BLaER1 treated with 17β-estradiol and CSF1 and Interleukin-3, amounts not matched to agents 10 nM and 100 nM (cell line): Measurements from ENCODE around the gene ATG5.

Experiments used
- H3K27ac ChIP-seq, 11 experiments: shearing (Covaris generic); formaldehyde crosslinking; 2 replicates each; pipeline ENCODE4 v1.8.1; 2022
- H3K27me3 ChIP-seq, 11 experiments: shearing (Covaris generic); formaldehyde crosslinking; 2 replicates each; pipeline ENCODE4 v1.8.1; 2022
- H3K36me3 ChIP-seq, 11 experiments: shearing (Covaris generic); formaldehyde crosslinking; 2 replicates each; pipeline ENCODE4 v1.8.1; 2022
- H3K4me1 ChIP-seq, 10 experiments: shearing (Covaris generic); formaldehyde crosslinking; 2 replicates each; pipeline ENCODE4 v1.8.1; 2022
- H3K4me2 ChIP-seq, 11 experiments: shearing (Covaris generic); formaldehyde crosslinking; 2 replicates each; pipeline ENCODE4 v1.8.1; 2022
- H3K4me3 ChIP-seq, 10 experiments: shearing (Covaris generic); formaldehyde crosslinking; 2 replicates each; pipeline ENCODE4 v1.8.1; 2022
- H3K9ac ChIP-seq, 11 experiments: shearing (Covaris generic); formaldehyde crosslinking; 2 replicates each; pipeline ENCODE4 v1.8.1; 2022
- H3K9me3 ChIP-seq, 11 experiments: shearing (Covaris generic); formaldehyde crosslinking; replicated peaks in 1 of 11; 2 replicates each; pipeline ENCODE4 v1.8.1; 2022
- H4K20me1 ChIP-seq, 11 experiments: shearing (Covaris generic); formaldehyde crosslinking; 2 replicates each; pipeline ENCODE4 v1.8.1; 2022
- Cebpa-rat ChIP-seq, 11 experiments: shearing (Covaris generic); IDR thresholded peaks; 2 replicates each; pipeline ENCODE4 v1.8.1; 2022

The ATG5 gene

DNA sequence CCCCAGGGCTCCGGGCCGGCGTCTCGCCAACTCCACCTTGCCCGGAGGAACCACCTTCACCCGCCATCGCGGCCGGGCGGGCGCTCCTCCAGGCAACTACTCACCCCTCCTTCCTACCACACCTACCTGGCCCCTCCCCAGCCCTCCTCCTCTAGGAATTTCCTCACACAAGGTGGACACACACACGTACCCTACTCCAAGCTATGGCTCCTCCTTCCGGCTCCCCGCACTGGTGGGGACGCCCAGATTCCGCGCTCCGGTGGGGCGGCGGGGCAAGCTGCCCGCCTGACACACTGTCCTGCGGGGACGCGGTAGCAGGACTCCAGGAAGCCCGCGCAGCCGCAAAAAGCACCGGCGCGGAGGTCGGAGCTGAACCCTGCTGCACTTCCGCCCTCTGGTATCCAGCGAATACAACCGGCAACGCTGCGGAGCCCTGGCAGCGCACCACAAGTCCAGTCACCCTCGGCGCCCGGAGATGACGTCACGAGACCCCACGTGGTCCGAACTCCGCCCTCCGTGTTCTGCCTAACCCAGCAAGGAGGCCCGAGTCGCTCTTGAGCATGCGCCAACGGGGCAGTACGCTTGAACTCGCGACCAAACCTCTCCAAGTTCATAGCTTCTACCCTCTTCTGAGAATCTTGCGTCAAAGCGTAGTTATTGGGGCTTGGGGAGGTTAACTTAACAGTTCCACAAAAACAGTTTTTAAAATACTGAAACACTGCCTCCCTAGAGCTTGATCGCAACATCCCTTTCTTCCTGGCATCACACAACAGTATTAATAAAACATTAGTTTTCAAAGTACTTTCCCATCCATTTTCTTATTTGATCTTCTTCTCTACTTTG, at the start of gene ATG5:
ATG5 (minus strand) TSS at position 425 of the 843 bp plus-strand sequence. CDS start 9,552 bp downstream, outside the sequence.
- H3K4me1 ChIP-seq: peaks cover 12 to 26% (median 22%) of the 10 kb centered on the region in 10 experiments
- peak within 1 kb of the TSS; percentile 87 to 94 (median 90) for H3K9ac ChIP-seq
- no peaks in the 10 kb centered on the region for H3K9me3 ChIP-seq
- no peaks in the 10 kb centered on the region for H3K27me3 ChIP-seq
- peak within 1 kb of the TSS; percentile 75 to 96 (median 86) for H3K4me3 ChIP-seq
- peak within 1 kb of the TSS; percentile 84 to 93 (median 89) for H3K27ac ChIP-seq
- no peak for TF ChIP-seq Cebpa-rat (IDR thresholded peaks at IDR 0.05)
- peak within 1 kb of the TSS; percentile 79 to 99 (median 91) for H3K4me2 ChIP-seq
- peaks cover 0 to 21% (median 0%) of the 10 kb centered on the region in 11 experiments; a peak in 5 of 22 replicates for H3K36me3 ChIP-seq
- H4K20me1 ChIP-seq: peaks cover 0 to 44% (median 24%) of the 10 kb centered on the region in 11 experiments; a peak in 11 of 22 replicates

DNA sequence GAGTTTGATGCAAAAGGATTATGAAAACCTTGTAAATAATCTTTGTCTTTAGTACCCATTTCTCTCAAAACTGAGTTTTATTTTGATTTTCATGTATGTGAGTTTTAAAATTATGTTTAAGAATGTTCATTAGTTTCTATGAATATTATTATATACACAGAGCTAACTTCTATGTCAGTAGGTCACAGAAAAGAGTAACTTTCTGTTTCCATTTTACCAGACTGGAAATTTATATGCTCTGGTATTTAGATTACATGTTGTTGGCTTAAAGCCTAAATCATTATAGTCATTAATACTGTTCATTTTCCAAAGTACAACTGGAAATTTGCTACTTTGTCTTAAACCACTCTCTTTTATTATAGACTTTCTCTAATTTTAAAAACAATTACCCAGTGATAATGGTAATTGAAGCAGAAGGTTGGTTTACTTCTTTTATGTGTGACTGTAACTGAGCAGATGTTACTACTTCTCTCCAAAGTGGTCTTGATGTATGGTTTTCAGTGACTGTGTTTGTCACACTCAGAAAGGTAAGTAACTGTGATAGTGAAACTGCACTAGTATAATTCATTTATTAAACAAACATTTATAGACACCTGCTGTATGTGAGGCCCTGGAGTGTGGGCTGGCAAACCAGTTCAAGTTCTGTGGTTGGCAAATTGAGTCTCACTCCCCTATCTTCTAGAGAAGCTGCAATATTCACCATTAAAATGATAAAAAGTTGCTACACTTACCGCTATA, 48.1 kb upstream of the ATG5 start:
- Histone ChIP-seq H3K4me3 (no peak overlapping the region), H4K20me1 (no peaks in the 10 kb centered on the region), H3K36me3 (no peaks in the 10 kb centered on the region), H3K9ac (no peak overlapping the region), H3K4me1 (no peaks in the 10 kb centered on the region), H3K27me3 (no peaks in the 10 kb centered on the region), H3K27ac (no peak overlapping the region), H3K4me2 (no peak overlapping the region), H3K9me3 (no peaks in the 10 kb centered on the region)
- TF ChIP-seq Cebpa-rat (IDR thresholded peaks at IDR 0.05): no peak

DNA sequence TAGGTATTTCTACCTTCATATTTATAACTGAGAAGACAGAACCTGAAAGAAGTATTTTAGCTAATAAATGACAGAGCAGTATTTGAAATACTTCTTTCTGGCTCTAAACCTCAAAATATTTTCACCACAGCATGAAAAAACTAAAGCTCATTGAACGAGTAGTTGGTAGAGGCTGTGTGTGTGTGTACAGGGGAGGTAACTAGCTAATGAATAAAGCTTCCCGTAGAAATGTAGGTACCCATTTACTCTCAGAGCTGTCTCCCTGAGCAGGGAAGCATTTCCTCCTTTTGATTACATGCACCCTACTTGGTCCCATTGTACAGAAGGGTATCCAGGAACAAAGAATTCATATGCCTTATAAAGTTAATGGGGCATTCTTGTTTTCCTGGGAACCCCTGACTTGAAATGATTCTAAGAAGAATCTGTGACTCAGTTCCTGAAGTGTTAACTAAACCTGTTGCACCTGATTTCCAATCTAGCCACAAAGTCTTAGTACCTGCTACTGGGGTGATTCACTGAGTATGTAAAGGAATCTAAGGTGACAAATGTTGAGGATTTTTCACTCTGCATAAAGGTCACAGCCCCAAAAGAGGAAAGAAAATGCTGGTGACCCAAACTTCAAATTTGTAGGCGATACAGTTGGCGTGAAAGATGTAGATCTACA, 47.4 kb upstream of the ATG5 start:
- Histone ChIP-seq H3K4me2 (no peak overlapping the region), H3K27ac (no peak overlapping the region), H3K4me1 (no peaks in the 10 kb centered on the region), H3K9ac (no peak overlapping the region), H3K36me3 (no peaks in the 10 kb centered on the region), H3K4me3 (no peak overlapping the region), H4K20me1 (no peaks in the 10 kb centered on the region), H3K27me3 (no peaks in the 10 kb centered on the region), H3K9me3 (no peaks in the 10 kb centered on the region)
- TF ChIP-seq Cebpa-rat (IDR thresholded peaks at IDR 0.05): no peak

- no peak overlapping the region for H3K9ac ChIP-seq
- no peak overlapping the region for H3K4me3 ChIP-seq
- TF ChIP-seq Cebpa-rat (IDR thresholded peaks at IDR 0.05): no peak
- no peaks in the 10 kb centered on the region for H3K4me1 ChIP-seq
- no peak overlapping the region for H3K4me2 ChIP-seq
- H3K27ac ChIP-seq: no peak overlapping the region
- no peaks in the 10 kb centered on the region for H3K27me3 ChIP-seq
- H4K20me1 ChIP-seq: no peaks in the 10 kb centered on the region
- H3K36me3 ChIP-seq: no peaks in the 10 kb centered on the region
- H3K9me3 ChIP-seq: no peaks in the 10 kb centered on the region
Observed at GRCh38 chr6:106370639-106371038, 45.1 kb upstream of the ATG5 start.

GRCh38 chr6:106369739-106370138, 44.2 kb upstream of the ATG5 start:
- Histone ChIP-seq H3K27me3 (no peaks in the 10 kb centered on the region), H3K4me3 (no peak overlapping the region), H3K9ac (no peak overlapping the region), H3K4me2 (no peak overlapping the region), H3K36me3 (no peaks in the 10 kb centered on the region), H3K4me1 (no peaks in the 10 kb centered on the region), H3K9me3 (no peaks in the 10 kb centered on the region), H4K20me1 (no peaks in the 10 kb centered on the region), H3K27ac (no peak overlapping the region)
- no peak for TF ChIP-seq Cebpa-rat (IDR thresholded peaks at IDR 0.05)

GRCh38 chr6:106363401-106364138, 38.0 kb upstream of the ATG5 start:
- Histone ChIP-seq H3K27me3 (no peaks in the 10 kb centered on the region), H3K4me2 (no peak overlapping the region), H3K9ac (no peak overlapping the region), H3K36me3 (no peaks in the 10 kb centered on the region), H3K9me3 (peaks cover 14 to 17% (median 15%) of the 10 kb centered on the region in 11 experiments), H3K4me3 (no peak overlapping the region), H3K4me1 (no peaks in the 10 kb centered on the region), H3K27ac (no peak overlapping the region), H4K20me1 (no peaks in the 10 kb centered on the region)
- TF ChIP-seq Cebpa-rat (IDR thresholded peaks at IDR 0.05): no peak

DNA sequence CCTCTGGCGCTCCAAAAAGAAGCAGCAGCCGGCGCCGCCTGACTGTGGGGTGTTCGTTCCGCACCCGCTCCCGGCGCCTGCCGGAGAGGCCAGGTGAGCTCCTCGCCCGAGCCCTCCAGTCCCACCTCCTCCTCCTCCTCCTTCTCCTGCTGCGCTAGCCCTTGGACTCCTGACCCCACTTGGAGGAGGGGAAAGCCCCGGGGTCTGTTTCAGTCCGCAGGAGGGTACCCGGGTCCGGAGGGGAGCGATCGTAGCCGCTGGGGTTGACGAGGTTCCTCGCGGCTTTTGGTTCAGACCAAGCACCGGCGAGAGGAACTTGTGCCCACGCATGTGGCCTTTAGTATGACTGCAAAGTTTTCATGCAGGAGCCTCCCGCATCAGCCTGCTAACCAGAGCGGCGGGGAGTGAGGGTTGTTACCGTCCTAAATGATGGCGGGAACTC, 35.5 kb upstream of the ATG5 start:
- no peak overlapping the region for H3K4me3 ChIP-seq
- no peaks in the 10 kb centered on the region for H4K20me1 ChIP-seq
- H3K36me3 ChIP-seq: no peaks in the 10 kb centered on the region
- no peaks in the 10 kb centered on the region for H3K27me3 ChIP-seq
- no peak overlapping the region for H3K9ac ChIP-seq
- TF ChIP-seq Cebpa-rat (IDR thresholded peaks at IDR 0.05): no peak
- H3K4me2 ChIP-seq: no peak overlapping the region
- no peak overlapping the region for H3K27ac ChIP-seq
- no peaks in the 10 kb centered on the region for H3K4me1 ChIP-seq
- peaks cover 14 to 17% (median 15%) of the 10 kb centered on the region in 11 experiments for H3K9me3 ChIP-seq

DNA sequence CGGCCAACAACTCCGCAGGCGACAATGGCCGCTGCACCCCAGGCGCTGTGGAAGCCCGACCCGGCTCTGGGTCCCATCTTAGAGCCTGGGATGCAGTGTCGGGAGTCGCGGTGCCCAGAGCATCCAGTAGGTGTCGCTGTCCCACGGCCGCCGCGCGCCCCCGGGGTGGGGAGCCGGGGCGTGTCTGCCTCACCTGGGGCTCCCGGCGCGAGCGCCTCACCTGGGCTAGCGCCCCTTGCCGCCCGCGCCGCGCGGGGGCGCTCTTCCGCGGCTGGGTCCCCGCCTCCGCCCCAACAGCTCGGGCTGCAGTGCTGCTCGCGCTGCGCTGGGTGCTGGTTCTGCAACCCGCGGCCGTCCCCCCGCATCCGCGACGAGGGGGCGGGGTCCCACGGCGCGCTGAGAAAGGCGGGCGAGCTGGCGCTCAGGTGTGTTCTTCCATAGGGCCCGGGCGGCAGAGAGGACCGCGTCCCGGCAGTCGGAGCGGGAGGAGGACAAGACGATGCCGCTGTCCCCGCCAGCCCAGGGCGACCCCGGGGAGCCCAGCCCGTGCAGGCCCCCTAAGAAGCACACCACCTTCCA, 34.9 kb upstream of the ATG5 start, which contains the start of gene CRYBG1:
CRYBG1 (plus strand) TSS at position 308 of the 579 bp plus-strand sequence; CDS start at position 500, 192 bp downstream.
- no peak within 1 kb of the TSS for H3K27ac ChIP-seq
- peaks cover 14 to 17% (median 15%) of the 10 kb centered on the region in 11 experiments for H3K9me3 ChIP-seq
- H3K4me1 ChIP-seq: no peaks in the 10 kb centered on the region
- H3K4me3 ChIP-seq: no peak within 1 kb of the TSS; a peak in 1 of 20 replicates
- no peaks in the 10 kb centered on the region for H3K27me3 ChIP-seq
- no peak for TF ChIP-seq Cebpa-rat (IDR thresholded peaks at IDR 0.05)
- no peak within 1 kb of the TSS for H3K4me2 ChIP-seq
- H3K9ac ChIP-seq: no peak within 1 kb of the TSS
- no peaks in the 10 kb centered on the region for H4K20me1 ChIP-seq
- H3K36me3 ChIP-seq: no peaks in the 10 kb centered on the region
